GM23248 (cell line): Measurements from ENCODE around the gene FAM193B. TPM values are rescaled to one million over a fixed set of nuclear protein-coding genes. Genes with fewer than 3 reads are reported as not detected.

Source experiments
- DNase-seq: peaks from one replicate; pipeline ENCODE4 v3.0.0-alpha.2; 2015
- H2AFZ ChIP-seq: fragments of 200-600 bp; sonication (generic); 2 replicates; pipeline ENCODE4 v1.6.1; 2016; ENCODE audit warnings: antibody characterized with exemption
- H3F3A ChIP-seq: fragments of 200-600 bp; sonication (generic); 2 replicates; pipeline ENCODE4 v1.6.1; 2016; ENCODE audit warnings: mild to moderate bottlenecking, antibody characterized with exemption, mixed run types; ENCODE audit not compliant: insufficient read depth
- H3K27ac ChIP-seq: fragments of 200-600 bp; sonication (generic); 2 replicates; pipeline ENCODE4 v1.5.1; 2016; ENCODE audit warnings: mild to moderate bottlenecking
- H3K27me3 ChIP-seq: fragments of 200-600 bp; sonication (generic); replicated peaks from 2 replicates; pipeline ENCODE4 v1.6.1; 2016; ENCODE audit warnings: mild to moderate bottlenecking; ENCODE audit not compliant: insufficient read depth
- H3K36me3 ChIP-seq: fragments of 200-600 bp; sonication (generic); 2 replicates; pipeline ENCODE4 v1.6.1; 2016; ENCODE audit warnings: low read depth, mild to moderate bottlenecking
- H3K4me1 ChIP-seq: fragments of 200-600 bp; sonication (generic); 2 replicates; pipeline ENCODE4 v1.6.1; 2016; ENCODE audit warnings: mild to moderate bottlenecking; ENCODE audit not compliant: insufficient read depth
- H3K4me2 ChIP-seq: fragments of 200-600 bp; sonication (generic); one replicate; pipeline ENCODE4 v1.6.1; 2016; ENCODE audit warnings: mild to moderate bottlenecking; ENCODE audit not compliant: unreplicated experiment
- H3K4me3 ChIP-seq: fragments of 200-600 bp; sonication (generic); 2 replicates; pipeline ENCODE4 v1.5.1; 2016; ENCODE audit warnings: mild to moderate bottlenecking
- H3K79me2 ChIP-seq: fragments of 200-600 bp; sonication (generic); 2 replicates; pipeline ENCODE4 v1.6.1; 2016; ENCODE audit warnings: mild to moderate bottlenecking; ENCODE audit not compliant: insufficient read depth
- H3K9ac ChIP-seq: fragments of 200-600 bp; sonication (generic); 2 replicates; pipeline ENCODE4 v1.6.1; 2016; ENCODE audit warnings: mild to moderate bottlenecking
- H3K9me2 ChIP-seq: fragments of 200-600 bp; sonication (generic); 2 replicates; pipeline ENCODE4 v1.6.1; 2016; ENCODE audit warnings: mixed run types, mild to moderate bottlenecking, moderate library complexity; ENCODE audit not compliant: insufficient read depth
- H3K9me3 ChIP-seq: fragments of 200-600 bp; sonication (generic); one replicate; pipeline ENCODE4 v1.6.1; 2017; ENCODE audit warnings: low read depth
- H4K20me1 ChIP-seq: fragments of 200-600 bp; sonication (generic); 2 replicates; pipeline ENCODE4 v1.6.0; 2016; ENCODE audit not compliant: insufficient read depth
- EZH2 ChIP-seq: fragments of 200-600 bp; sonication (generic); IDR thresholded peaks from 2 replicates; pipeline ENCODE4 v1.6.1; 2018; ENCODE audit warnings: antibody characterized with exemption, mild to moderate bottlenecking; ENCODE audit not compliant: insufficient read depth, poor library complexity, severe bottlenecking
- EZH2phosphoT487 ChIP-seq: fragments of 200-600 bp; sonication (generic); IDR thresholded peaks from 2 replicates; pipeline ENCODE4 v1.6.1; 2018; ENCODE audit warnings: antibody characterized with exemption, moderate library complexity, mild to moderate bottlenecking, low read depth; ENCODE audit not compliant: insufficient read depth
- WGBS, 2 experiments: methylation state at CpG; one replicate each; pipeline ENCODE4 v1.1.6; 2015 to 2017; ENCODE audit warnings: low lambda C conversion rate in 2 of 2, low coverage in 1 of 2; ENCODE audit errors: missing lambda C conversion rate in 2 of 2; 5-methylcytosine and 5-hydroxymethylcytosine counted together
- in situ Hi-C: fragments of 300-500 bp; cut with MboI; formaldehyde crosslinking; loops from 2 replicates; pipeline ENCODE4 v1.15.0; 2020
- polyA plus RNA-seq: library from polyadenylated mRNA; unstranded; fragments of >200 nt; fragmentation: Nextera tagmentation; extraction: Ambion mirVana; gene quantifications from 2 replicates; pipeline ENCODE4 v1.2.1, GENCODE V29; 2016
- total RNA-seq: library from RNA; depleted of rRNA; stranded (reverse); fragments of >200 nt; shearing (Covaris generic); gene quantifications from 2 replicates; pipeline ENCODE4 v1.2.3, GENCODE V29; 2014

Gene FAM193B
- total and polyA plus RNA-seq, 2 experiments from 2014 or later: 8.0 to 21.9 TPM

GRCh38 chr5:177484902-177485549, 69.3 kb downstream of the FAM193B start:
- H3K27ac ChIP-seq: peak overlapping the region; percentile 40
- in situ Hi-C loops: no loop called here

DNA sequence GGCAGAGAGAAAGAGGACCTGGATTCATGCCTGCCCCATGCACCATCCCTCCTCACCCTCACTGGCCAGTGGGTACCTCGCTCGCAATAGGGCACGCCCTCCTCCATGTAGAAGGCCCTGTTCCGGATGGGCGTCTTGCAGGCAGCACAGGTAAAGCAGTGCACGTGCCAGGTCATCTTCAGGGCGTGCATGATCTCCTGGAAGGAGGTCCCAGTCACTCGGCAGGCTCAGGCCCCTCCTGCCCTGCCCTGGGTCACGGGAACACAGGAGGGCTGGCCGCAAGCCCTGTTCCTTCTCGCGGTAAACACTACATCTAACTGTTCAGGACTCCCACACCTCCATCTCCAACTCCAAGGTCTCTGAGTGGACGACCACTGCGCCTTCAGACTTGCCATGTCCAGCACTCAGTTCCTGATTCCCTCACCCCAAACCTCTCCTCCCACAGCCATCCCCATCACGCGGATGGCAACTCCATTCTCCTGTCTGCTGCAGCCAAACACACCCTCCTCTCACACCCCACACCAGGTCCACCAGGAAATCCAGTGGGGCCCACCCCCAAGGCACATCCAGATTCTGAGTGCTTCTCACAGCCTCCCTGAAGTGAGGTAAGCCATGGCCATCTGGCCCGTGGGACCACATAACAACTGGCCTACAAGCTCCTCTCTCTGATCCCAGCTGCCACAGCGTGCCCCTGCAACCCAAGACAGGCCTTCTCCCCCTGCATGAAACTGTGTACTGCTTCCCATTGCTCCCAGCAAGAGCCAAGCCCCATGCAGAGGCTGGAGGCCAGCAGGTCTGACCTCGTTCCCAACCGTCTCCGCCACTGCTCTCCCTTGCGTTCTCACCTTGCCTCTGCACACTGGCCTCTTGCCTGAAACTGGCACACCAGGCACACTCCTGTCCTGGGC, 70.1 kb downstream of the FAM193B start:
- Histone ChIP-seq H3K9me2 (no peaks in the 10 kb centered on the region), H3K9me3 (no peaks in the 10 kb centered on the region), H2AFZ (no peak overlapping the region), H3K27me3 (no peaks in the 10 kb centered on the region), H3K79me2 (peaks cover 35% of the 10 kb centered on the region), H3K9ac (0 out of 2 replicates have a peak overlapping the region, but pooled peaks have one; percentile 3), H3K4me3 (no peak overlapping the region), H3K4me2 (no peak overlapping the region), H3F3A (peaks cover 89% of the 10 kb centered on the region), H3K36me3 (peaks cover 58% of the 10 kb centered on the region), H3K27ac (peak overlapping the region; percentile 40), H4K20me1 (0 out of 2 replicates have a peak, but pooled peaks cover 4% of the 10 kb centered on the region), H3K4me1 (peaks cover 26% of the 10 kb centered on the region)
- WGBS, 2 experiments: 90 to 93% methylated on average over 22 of the region's 22 CpGs
- no peak for DNase-seq
- TF ChIP-seq EZH2: no peak
- no peak for TF ChIP-seq EZH2phosphoT487
- in situ Hi-C loops: no loop called here

More at GRCh38 chr5:177484902-177485549, 69.3 kb downstream of the FAM193B start:
- Histone ChIP-seq H3K9ac (peak overlapping the region; percentile 10; the same call in 1 of the 2 replicates), H3K36me3 (peaks cover 64% of the 10 kb centered on the region), H3K4me2 (no peak overlapping the region), H3K4me3 (no peak overlapping the region), H2AFZ (no peak overlapping the region), H3K9me2 (no peaks in the 10 kb centered on the region), H3K27me3 (no peaks in the 10 kb centered on the region), H3F3A (peaks cover 82% of the 10 kb centered on the region), H3K4me1 (peaks cover 18% of the 10 kb centered on the region), H3K9me3 (no peaks in the 10 kb centered on the region), H4K20me1 (0 out of 2 replicates have a peak, but pooled peaks cover 4% of the 10 kb centered on the region), H3K79me2 (peaks cover 42% of the 10 kb centered on the region)
- 85 to 86% methylated on average over 12 to 13 of the region's 13 CpGs for WGBS, 2 experiments
- no peak for TF ChIP-seq EZH2
- TF ChIP-seq EZH2phosphoT487: no peak
- no peak for DNase-seq

GRCh38 chr5:177483042-177483441, 71.3 kb downstream of the FAM193B start:
- Histone ChIP-seq H3K4me3 (no peak overlapping the region), H3F3A (peaks cover 93% of the 10 kb centered on the region)
- 94% methylated on average over 9 of the region's 9 CpGs for WGBS, 2 experiments

GRCh38 chr5:177482359-177482795, 72.0 kb downstream of the FAM193B start:
- peak overlapping the region; percentile 8; the same call in 1 of the 2 replicates for H3K9ac ChIP-seq
- 0 out of 2 replicates have a peak, but pooled peaks cover 4% of the 10 kb centered on the region for H4K20me1 ChIP-seq
- H3K79me2 ChIP-seq: peaks cover 16% of the 10 kb centered on the region
- no peak overlapping the region for H2AFZ ChIP-seq
- peaks cover 86% of the 10 kb centered on the region for H3F3A ChIP-seq
- peak; percentile 53 for DNase-seq
- H3K27me3 ChIP-seq: no peaks in the 10 kb centered on the region
- peaks cover 30% of the 10 kb centered on the region for H3K4me1 ChIP-seq
- H3K4me3 ChIP-seq: no peak overlapping the region
- in situ Hi-C loops: no loop called here
- H3K4me2 ChIP-seq: no peak overlapping the region
- no peaks in the 10 kb centered on the region for H3K9me2 ChIP-seq
- peaks cover 42% of the 10 kb centered on the region for H3K36me3 ChIP-seq
- no peaks in the 10 kb centered on the region for H3K9me3 ChIP-seq
- TF ChIP-seq EZH2phosphoT487: no peak
- TF ChIP-seq EZH2: no peak
- peak overlapping the region; percentile 39 for H3K27ac ChIP-seq
- WGBS, 2 experiments: 88 to 94% methylated on average over 10 of the region's 10 CpGs

More at GRCh38 chr5:177483042-177483441, 71.3 kb downstream of the FAM193B start:
- Histone ChIP-seq H3K27me3 (no peaks in the 10 kb centered on the region), H4K20me1 (0 out of 2 replicates have a peak, but pooled peaks cover 4% of the 10 kb centered on the region), H3K27ac (peak overlapping the region; percentile 39), H3K9me2 (no peaks in the 10 kb centered on the region), H2AFZ (no peak overlapping the region), H3K4me2 (no peak overlapping the region), H3K4me1 (peaks cover 30% of the 10 kb centered on the region), H3K9me3 (no peaks in the 10 kb centered on the region), H3K36me3 (peaks cover 48% of the 10 kb centered on the region), H3K9ac (no peak overlapping the region), H3K79me2 (peaks cover 23% of the 10 kb centered on the region)
- no peak for TF ChIP-seq EZH2
- TF ChIP-seq EZH2phosphoT487: no peak
- DNase-seq: no peak
- in situ Hi-C loops: no loop called here
